ENCODE measurements around the gene USHBP1. TPM values are rescaled to one million over a fixed set of nuclear protein-coding genes. Genes with fewer than 3 reads are reported as not detected.

Gene USHBP1
- total and polyA plus RNA-seq, 9 donors: 1.1 to 8.9 (median 2.0) TPM

- peak within 1 kb of the TSS; percentile 65 for H3K4me3 ChIP-seq
- TF ChIP-seq EP300 (IDR thresholded peaks at IDR 0.05) (no peak), CTCF (IDR thresholded peaks at IDR 0.05) (peak; percentile 71 to 94 (median 91)), POLR2A (IDR thresholded peaks at IDR 0.05) (peak; percentile 31)
- no peaks in the 10 kb centered on the region for H3K36me3 ChIP-seq
- 1% methylated on average over 25 to 52 of the region's 52 CpGs for WGBS, 3 donors
- intact Hi-C loops (cut with DNase I): no loop called here
- no peaks in the 10 kb centered on the region for H3K27me3 ChIP-seq
- DNase-seq: peak; percentile 98 to 99 (median 98)
- no peaks in the 10 kb centered on the region for H3K9me3 ChIP-seq
- H3K4me1 ChIP-seq (ENCODE audit: insufficient read depth): peaks cover 7% of the 10 kb centered on the region
- H3K27ac ChIP-seq: peak within 1 kb of the TSS; percentile 50 to 59
Observed at GRCh38 chr19:17303167-17303939, 38.8 kb upstream of the USHBP1 start, which contains the start of gene ABHD8. ABHD8 (minus strand) TSS chr19:17303425; CDS start chr19:17301616, 1,809 bp downstream.

- intact Hi-C loops (cut with DNase I): no loop called here
- TF ChIP-seq CTCF (IDR thresholded peaks at IDR 0.05) (no peak), POLR2A (IDR thresholded peaks at IDR 0.05) (no peak), EP300 (IDR thresholded peaks at IDR 0.05) (no peak)
- DNase-seq: peak; percentile 55 to 76 (median 74)
- Histone ChIP-seq H3K4me1 (ENCODE audit: insufficient read depth) (peaks cover 7% of the 10 kb centered on the region), H3K27me3 (no peaks in the 10 kb centered on the region), H3K4me3 (peak overlapping the region; percentile 65), H3K36me3 (no peaks in the 10 kb centered on the region), H3K27ac (peak overlapping the region; percentile 50 to 59), H3K9me3 (no peaks in the 10 kb centered on the region)
- 7 to 37% (median 12%) methylated on average over 5 to 29 of the region's 29 CpGs for WGBS, 3 donors
Observed at GRCh38 chr19:17302391-17303166, 38.0 kb upstream of the USHBP1 start.

- Histone ChIP-seq H3K4me1 (ENCODE audit: insufficient read depth) (peaks cover 7% of the 10 kb centered on the region), H3K36me3 (no peaks in the 10 kb centered on the region), H3K27ac (no peak overlapping the region), H3K4me3 (no peak overlapping the region), H3K27me3 (no peaks in the 10 kb centered on the region), H3K9me3 (no peaks in the 10 kb centered on the region)
- 89 to 96% (median 91%) methylated on average over 49 to 51 of the region's 51 CpGs for WGBS, 3 donors
- intact Hi-C loops (cut with DNase I): no loop called here
- DNase-seq: no peak
- TF ChIP-seq EP300 (IDR thresholded peaks at IDR 0.05): no peak
- no peak for TF ChIP-seq POLR2A (IDR thresholded peaks at IDR 0.05)
- no peak for TF ChIP-seq CTCF (IDR thresholded peaks at IDR 0.05)
Observed at GRCh38 chr19:17300992-17301619, 36.6 kb upstream of the USHBP1 start.

GRCh38 chr19:17296976-17297375 lies 32.4 kb upstream of the USHBP1 start:
- DNase-seq: no peak
- Histone ChIP-seq H3K4me1 (ENCODE audit: insufficient read depth) (peaks cover 3% of the 10 kb centered on the region), H3K4me3 (no peak overlapping the region), H3K36me3 (no peaks in the 10 kb centered on the region), H3K9me3 (no peaks in the 10 kb centered on the region), H3K27me3 (no peaks in the 10 kb centered on the region), H3K27ac (no peak overlapping the region)
- TF ChIP-seq POLR2A (IDR thresholded peaks at IDR 0.05): no peak
- no peak for TF ChIP-seq EP300 (IDR thresholded peaks at IDR 0.05)
- no peak for TF ChIP-seq CTCF (IDR thresholded peaks at IDR 0.05)
- intact Hi-C loops (cut with DNase I): no loop called here
- WGBS, 3 donors: 80 to 87% (median 85%) methylated on average over 6 of the region's 6 CpGs
